NCI-H1694 (cell line): ENCODE results near the gene OR10H4.
"Not testable (repeated sequence)": the region's sequence is repeated elsewhere in the genome, so short reads cannot be mapped to it uniquely, and the experiment has no call there.

Experiments used
- DNase-seq: peaks from one replicate; lab custom pipeline; 2025; lab: John Stamatoyannopoulos, UW

OR10H4 gene

GRCh38 chr19:15944401-15944800, 4.4 kb upstream of the OR10H4 start:
- DNase-seq, result no peak

GRCh38 chr19:15945301-15945700, 3.5 kb upstream of the OR10H4 start:
- no peak for DNase-seq

- no peak for DNase-seq
These were observed 6.0 kb downstream of the OR10H4 start for GRCh38 chr19:15954820-15955219.

- no peak for DNase-seq
These were observed 13.5 kb downstream of the OR10H4 start for GRCh38 chr19:15962319-15962718.

- DNase-seq, result no peak
These were observed 15.4 kb downstream of the OR10H4 start for GRCh38 chr19:15964231-15964630.

GRCh38 chr19:15971224-15971780, 22.5 kb downstream of the OR10H4 start:
- DNase-seq, result no peak

GRCh38 chr19:15972043-15972442, 23.2 kb downstream of the OR10H4 start:
- not testable (repeated sequence) for DNase-seq

GRCh38 chr19:15974856-15975255, 26.0 kb downstream of the OR10H4 start:
- no peak for DNase-seq

GRCh38 chr19:15976836-15977689, 28.3 kb downstream of the OR10H4 start:
- DNase-seq, result no peak

GRCh38 chr19:15977690-15978089, 28.9 kb downstream of the OR10H4 start:
- no peak for DNase-seq

GRCh38 chr19:15979293-15979692, 30.5 kb downstream of the OR10H4 start:
- DNase-seq, result no peak

- not testable (repeated sequence) for DNase-seq
These were observed 37.0 kb downstream of the OR10H4 start for GRCh38 chr19:15985831-15986230.

- no peak for DNase-seq
These were observed 37.9 kb downstream of the OR10H4 start for GRCh38 chr19:15986701-15987100.

- no peak for DNase-seq
These were observed 41.1 kb downstream of the OR10H4 start for GRCh38 chr19:15989889-15990288.

- DNase-seq, result no peak
These were observed 42.8 kb downstream of the OR10H4 start for GRCh38 chr19:15991602-15992001.

- DNase-seq, result no peak
These were observed 43.2 kb downstream of the OR10H4 start for GRCh38 chr19:15992014-15992413.

GRCh38 chr19:15995536-15995935, 46.7 kb downstream of the OR10H4 start:
- no peak for DNase-seq

- DNase-seq, result no peak
These were observed 49.4 kb downstream of the OR10H4 start for GRCh38 chr19:15998166-15998565.
